Ectodermal cell (in vitro differentiated cells): ENCODE measurements around the gene SSR1.
"Not testable (repeated sequence)": the region's sequence is repeated elsewhere in the genome, so short reads cannot be mapped to it uniquely, and the experiment has no call there.

Experiments used
- H3K27ac ChIP-seq: 2 replicates; pipeline ENCODE4 v1.7.0; 2013; ENCODE audit warnings: mild to moderate bottlenecking, low read depth, low read length; ENCODE audit not compliant: insufficient read depth, poor library complexity, severe bottlenecking
- H3K27me3 ChIP-seq: 2 replicates; pipeline ENCODE4 v1.7.0; 2013; ENCODE audit warnings: mild to moderate bottlenecking, low read length; ENCODE audit not compliant: insufficient read depth, control insufficient read depth, poor library complexity, severe bottlenecking
- H3K36me3 ChIP-seq: one replicate; pipeline ENCODE4 v1.7.0; 2013; ENCODE audit warnings: low read length; ENCODE audit not compliant: control insufficient read depth, insufficient read depth
- H3K4me1 ChIP-seq: one replicate; pipeline ENCODE4 v1.7.0; 2013; ENCODE audit warnings: low read length; ENCODE audit not compliant: control insufficient read depth, insufficient read depth
- H3K4me3 ChIP-seq: 2 replicates; pipeline ENCODE4 v1.7.0; 2013; ENCODE audit warnings: low read depth, low read length, control low read depth; ENCODE audit not compliant: insufficient read depth
- H3K9me3 ChIP-seq: 2 replicates; pipeline ENCODE4 v1.7.0; 2013; ENCODE audit warnings: mild to moderate bottlenecking, low read length, moderate library complexity; ENCODE audit not compliant: control insufficient read depth
- WGBS, 2 experiments: methylation state at CpG; one replicate each; pipeline ENCODE4 v1.1.7; 2013; ENCODE audit warnings: missing lambda C conversion rate in 2 of 2; 5-methylcytosine and 5-hydroxymethylcytosine counted together

The SSR1 gene

DNA sequence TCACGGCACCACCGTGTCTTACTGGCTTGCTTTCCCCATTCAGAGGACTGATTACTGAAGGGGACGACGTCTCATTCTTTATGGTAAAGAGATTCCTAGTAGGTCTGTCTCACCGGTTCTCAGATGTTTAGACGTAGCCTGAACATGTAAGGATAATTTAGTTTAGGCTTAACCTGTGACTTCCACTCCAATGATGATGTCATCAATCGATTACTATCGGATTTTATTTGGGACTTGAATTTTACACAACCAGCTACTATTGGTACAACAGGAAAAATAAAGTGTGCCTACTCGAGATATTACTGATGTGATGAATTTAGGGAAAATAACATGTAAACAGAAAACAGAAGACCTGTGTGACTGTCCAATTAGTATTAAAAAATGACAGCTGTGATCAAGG, 4.5 kb upstream of the SSR1 start:
- Histone ChIP-seq H3K27ac (no peak overlapping the region), H3K9me3 (no peaks in the 10 kb centered on the region)

DNA sequence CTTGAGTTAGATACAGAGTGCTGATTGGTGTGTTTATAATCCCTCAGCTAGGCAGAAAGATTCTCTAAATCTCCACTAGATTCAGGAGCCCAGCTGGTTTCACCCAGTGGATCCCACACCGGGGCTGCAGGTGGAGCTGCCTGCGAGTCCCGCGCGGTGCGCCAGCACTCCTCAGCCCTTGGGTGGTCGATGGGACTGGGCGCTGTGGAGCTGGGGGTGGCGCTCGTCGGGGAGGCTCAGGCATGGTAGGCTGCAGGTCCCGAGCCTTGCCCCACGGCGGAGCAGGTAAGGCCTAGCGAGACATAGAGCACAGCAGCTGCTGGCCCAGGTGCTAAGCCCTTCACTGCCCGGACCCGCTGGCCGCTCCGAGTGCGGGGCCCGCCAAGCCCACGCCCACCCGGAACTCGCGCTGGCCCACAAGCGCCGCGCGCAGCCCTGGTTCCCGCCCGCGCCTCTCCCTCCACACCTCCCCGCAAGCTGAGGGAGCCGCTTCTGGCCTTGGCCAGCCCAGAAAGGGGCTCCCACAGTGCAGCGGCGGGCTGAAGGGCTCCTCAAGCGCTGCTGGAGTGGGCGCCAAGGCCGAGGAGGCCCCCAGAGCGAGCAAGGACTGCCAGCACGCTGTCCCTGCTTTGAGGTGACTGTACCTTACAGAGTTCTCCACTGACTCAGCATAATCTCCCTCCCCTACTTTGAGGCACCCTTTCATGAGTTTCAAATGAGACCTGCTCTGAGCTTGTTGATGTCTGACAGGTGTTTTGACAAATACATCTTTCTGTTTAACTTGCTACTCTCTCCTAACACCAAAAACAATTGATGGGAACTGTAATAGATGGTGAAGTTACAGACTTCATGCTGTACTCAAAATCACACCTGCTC, 3.9 kb upstream of the SSR1 start:
- no peaks in the 10 kb centered on the region for H3K9me3 ChIP-seq
- H3K36me3 ChIP-seq: no peaks in the 10 kb centered on the region
- no peaks in the 10 kb centered on the region for H3K27me3 ChIP-seq
- H3K4me1 ChIP-seq: no peaks in the 10 kb centered on the region
- no peak overlapping the region for H3K4me3 ChIP-seq
- no peak overlapping the region for H3K27ac ChIP-seq
- 96% methylated on average over 41 of the region's 41 CpGs for WGBS, 2 experiments

More for the DNA sequence above, 4.5 kb upstream of the SSR1 start:
- WGBS, 2 experiments: 95 to 96% methylated on average over 9 of the region's 9 CpGs
- Histone ChIP-seq H3K36me3 (no peaks in the 10 kb centered on the region), H3K4me3 (no peak overlapping the region), H3K4me1 (no peaks in the 10 kb centered on the region), H3K27me3 (no peaks in the 10 kb centered on the region)

DNA sequence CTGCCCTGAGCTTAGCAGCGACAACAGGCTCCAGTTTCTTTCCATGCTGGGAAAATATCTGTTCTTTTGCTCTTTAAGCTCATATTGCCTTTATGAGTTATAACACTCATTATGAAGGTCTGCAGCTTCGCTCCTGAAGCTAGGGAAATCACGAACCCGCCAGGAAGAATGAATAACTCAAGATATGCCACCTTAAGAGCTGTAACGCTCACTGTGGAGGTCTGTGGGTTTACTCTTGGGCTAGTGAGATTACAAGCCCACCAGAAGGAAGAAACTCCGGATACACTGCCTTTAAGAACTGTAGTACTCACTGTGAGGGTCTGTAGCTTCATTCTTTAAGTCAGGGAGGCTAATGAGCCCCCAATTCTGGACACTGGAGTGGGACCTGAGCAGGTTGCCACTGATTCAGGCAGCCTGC, 3.0 kb upstream of the SSR1 start:
- no peak overlapping the region for H3K4me3 ChIP-seq
- WGBS, 2 experiments: 93 to 96% methylated on average over 6 of the region's 6 CpGs
- H3K27ac ChIP-seq: no peak overlapping the region
- H3K36me3 ChIP-seq: no peaks in the 10 kb centered on the region
- no peaks in the 10 kb centered on the region for H3K9me3 ChIP-seq
- H3K4me1 ChIP-seq: peaks cover 5% of the 10 kb centered on the region
- no peaks in the 10 kb centered on the region for H3K27me3 ChIP-seq

DNA sequence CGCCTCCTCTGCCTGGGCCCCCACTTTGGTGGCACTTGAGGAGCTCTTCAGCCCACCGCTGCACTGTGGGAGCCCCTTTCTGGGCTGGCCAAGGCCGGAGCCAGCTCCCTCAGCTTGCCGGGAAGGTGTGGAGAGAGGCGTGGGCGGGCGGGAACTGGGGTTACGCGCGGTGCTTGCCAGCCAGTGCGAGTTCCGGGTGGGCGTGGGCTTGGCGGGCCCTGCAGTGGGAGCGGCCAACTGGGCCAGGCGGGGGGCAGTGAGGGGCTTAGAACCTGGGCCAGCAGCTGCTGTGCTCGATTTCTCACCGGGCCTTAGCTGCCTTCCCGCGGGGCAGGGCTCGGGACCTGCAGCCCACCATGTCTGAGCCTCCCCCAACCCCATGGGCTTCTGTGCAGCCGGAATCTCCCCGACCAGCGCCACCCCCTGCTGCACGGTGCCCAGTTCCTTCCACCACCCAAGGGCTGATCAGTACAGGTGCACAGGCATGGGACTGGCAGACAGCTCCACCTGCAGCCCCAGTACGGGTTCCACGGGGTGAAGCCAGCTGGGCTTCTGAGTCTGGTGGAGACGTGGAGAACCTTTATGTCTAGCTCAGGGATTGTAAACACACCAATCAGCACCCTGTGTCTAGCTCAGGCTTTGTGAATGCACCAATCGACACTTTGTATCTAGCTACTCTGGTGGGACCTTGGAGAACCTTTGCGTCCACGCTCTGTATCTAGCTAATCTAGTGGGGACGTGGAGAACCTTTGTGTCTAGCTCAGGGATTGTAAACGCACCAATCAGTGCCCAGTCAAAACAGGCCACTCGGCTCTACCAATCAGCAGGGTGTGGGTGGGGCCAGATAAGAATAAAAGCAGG, 2.3 kb upstream of the SSR1 start:
- H3K27me3 ChIP-seq, H3K9me3 ChIP-seq, H3K4me1 ChIP-seq, H3K4me3 ChIP-seq, H3K27ac ChIP-seq, H3K36me3 ChIP-seq: not testable (repeated sequence)
- 95 to 96% methylated on average over 34 of the region's 34 CpGs for WGBS, 2 experiments

DNA sequence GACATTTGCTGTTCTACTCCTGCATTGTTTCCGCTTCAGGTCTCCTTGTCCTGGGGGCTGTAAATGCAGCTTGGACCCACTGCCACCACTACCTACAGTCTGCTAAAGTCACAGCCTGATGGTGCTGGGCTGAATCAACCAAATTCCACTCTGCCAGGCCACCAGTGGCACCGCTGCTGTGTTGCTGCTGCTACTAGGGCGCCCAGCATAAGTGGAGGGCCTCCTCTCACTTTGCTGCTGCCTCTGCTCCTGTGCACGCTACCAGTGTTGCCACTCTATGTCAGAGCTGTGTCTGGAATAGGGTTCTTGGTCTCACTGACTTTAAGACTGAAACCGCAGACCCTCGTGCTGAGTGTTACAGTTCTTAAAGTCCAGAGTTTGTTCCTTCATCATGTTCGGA, 1.4 kb upstream of the SSR1 start:
- WGBS, 2 experiments: 93 to 98% methylated on average over 7 of the region's 7 CpGs
- H3K36me3 ChIP-seq: peaks cover 1% of the 10 kb centered on the region

DNA sequence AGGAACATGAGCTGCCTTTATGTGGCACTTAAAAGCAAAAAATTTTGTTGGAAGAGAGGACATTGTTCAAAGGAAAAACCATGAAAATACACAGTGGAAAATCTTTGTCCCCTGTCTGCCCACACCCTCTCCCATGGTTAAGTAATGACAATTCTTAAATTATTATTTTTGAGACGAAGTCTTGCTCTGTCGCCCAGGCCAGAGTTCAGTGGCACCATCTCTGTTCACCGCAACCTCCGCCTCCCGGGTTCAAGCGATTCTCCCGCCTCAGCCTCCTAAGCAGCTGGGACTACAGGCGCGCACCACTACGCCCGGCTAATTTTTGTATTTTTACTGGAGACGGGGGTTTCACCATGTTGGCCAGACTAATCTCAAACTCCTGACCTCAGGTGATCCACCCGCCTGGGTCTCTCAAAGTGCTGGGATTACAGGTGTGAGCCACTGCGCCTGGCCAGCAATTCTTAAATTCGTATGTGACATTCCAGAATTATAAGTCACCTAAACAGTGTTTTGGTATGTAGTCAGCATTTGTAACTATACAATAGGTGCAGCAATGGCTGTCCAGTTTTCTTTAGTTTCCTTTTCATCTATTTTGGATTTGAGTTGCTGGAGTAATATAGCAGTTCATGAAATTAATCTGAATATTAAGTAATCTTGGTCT, 636 bp upstream of the SSR1 start:
- WGBS, 2 experiments: 88 to 89% methylated on average over 15 of the region's 15 CpGs
- Histone ChIP-seq H3K9me3 (no peaks in the 10 kb centered on the region), H3K4me1 (peaks cover 6% of the 10 kb centered on the region), H3K36me3 (peaks cover 7% of the 10 kb centered on the region), H3K4me3 (peak overlapping the region; percentile 88), H3K27ac (peak overlapping the region; percentile 74), H3K27me3 (no peaks in the 10 kb centered on the region)

More for the DNA sequence above, 1.4 kb upstream of the SSR1 start:
- Histone ChIP-seq H3K4me1 (peaks cover 6% of the 10 kb centered on the region), H3K27me3 (no peaks in the 10 kb centered on the region), H3K4me3 (no peak overlapping the region), H3K27ac (no peak overlapping the region), H3K9me3 (no peaks in the 10 kb centered on the region)

DNA sequence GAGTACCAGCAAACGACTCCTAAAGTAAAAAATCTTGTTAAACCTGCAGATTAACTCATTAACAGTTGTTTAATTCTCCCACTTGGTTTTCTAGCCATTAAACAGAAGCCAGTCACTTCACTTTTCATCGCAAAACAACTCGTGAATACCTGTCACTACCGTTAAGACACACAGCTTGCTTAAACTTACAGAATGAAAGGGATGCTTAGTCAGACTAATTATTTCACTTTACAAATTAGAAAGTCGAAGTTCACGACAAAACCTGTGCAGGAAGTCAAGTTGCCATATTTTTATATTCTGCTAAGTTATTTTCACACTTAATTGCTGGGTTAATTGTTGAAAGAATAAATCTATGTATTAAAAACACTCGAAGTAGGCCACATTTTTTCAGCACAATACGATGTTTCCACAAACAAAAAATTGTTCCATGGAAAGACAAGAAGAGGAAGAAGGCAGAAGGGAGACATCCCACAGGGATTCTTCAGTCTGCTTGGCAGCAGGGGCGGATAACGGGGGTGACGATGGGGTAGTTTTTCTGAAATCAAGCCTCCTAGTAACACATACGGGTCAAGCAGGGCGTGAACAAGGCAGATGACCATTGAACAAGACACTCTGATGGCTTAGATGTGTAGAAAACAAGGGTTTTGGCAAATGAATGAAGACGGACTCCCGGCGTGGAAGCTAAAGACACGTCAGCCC, 933 bp downstream of the SSR1 start:
- H3K27ac ChIP-seq: peak overlapping the region; percentile 91
- 2 to 4% methylated on average over 15 to 16 of the region's 17 CpGs for WGBS, 2 experiments
- no peaks in the 10 kb centered on the region for H3K27me3 ChIP-seq
- H3K4me3 ChIP-seq: peak overlapping the region; percentile 88
- no peaks in the 10 kb centered on the region for H3K9me3 ChIP-seq
- peaks cover 11% of the 10 kb centered on the region for H3K36me3 ChIP-seq
- peaks cover 6% of the 10 kb centered on the region for H3K4me1 ChIP-seq

DNA sequence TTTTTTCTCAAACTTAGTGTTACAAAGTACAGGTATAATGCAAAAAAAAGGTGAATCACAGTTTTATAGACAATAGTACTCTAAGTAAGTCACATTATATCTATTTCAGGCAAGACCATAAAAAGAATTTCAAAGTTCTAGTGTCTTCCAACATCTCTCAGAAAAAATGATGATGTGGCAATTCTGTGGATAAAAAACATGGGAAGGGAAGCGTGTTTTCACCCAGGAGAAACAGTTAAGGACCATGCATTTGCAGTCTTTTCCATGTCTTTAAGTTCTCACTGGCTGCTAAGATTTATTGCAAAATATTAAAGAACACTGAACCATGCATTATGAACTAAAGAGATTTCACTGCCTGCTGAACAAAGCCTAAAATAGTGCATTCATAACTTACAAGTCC, 1.8 kb downstream of the SSR1 start:
- Histone ChIP-seq H3K9me3 (no peaks in the 10 kb centered on the region), H3K27ac (no peak overlapping the region)
- WGBS, 2 experiments: 90 to 95% methylated on average over 1 of the region's 1 CpG

DNA sequence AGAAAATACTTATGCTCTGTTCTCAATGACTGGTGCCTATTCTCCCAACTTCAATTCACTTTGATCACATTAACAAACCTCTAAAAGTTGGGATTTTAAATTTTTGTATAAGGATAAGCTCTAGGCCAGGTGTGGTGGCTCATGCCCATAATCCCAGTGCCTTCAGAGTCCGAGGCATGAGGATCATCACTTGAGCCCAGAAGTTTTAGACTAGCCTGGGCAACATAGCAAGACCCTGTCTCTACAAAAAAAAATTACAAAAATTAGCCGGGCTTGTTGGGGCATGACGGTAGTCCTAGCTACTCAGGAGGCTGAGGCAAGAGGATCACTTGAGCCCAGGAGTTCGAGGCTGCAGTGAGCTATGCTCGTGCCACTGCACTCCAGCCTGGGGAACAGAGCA, 3.9 kb downstream of the SSR1 start:
- 92 to 93% methylated on average over 5 of the region's 5 CpGs for WGBS, 2 experiments
- Histone ChIP-seq H3K27me3 (no peaks in the 10 kb centered on the region), H3K9me3 (no peaks in the 10 kb centered on the region), H3K27ac (no peak overlapping the region), H3K36me3 (peaks cover 11% of the 10 kb centered on the region), H3K4me1 (peaks cover 6% of the 10 kb centered on the region), H3K4me3 (no peak overlapping the region)

More for the DNA sequence above, 1.8 kb downstream of the SSR1 start:
- Histone ChIP-seq H3K4me3 (peak overlapping the region; percentile 88), H3K36me3 (peaks cover 11% of the 10 kb centered on the region), H3K27me3 (no peaks in the 10 kb centered on the region), H3K4me1 (peaks cover 6% of the 10 kb centered on the region)
